SK-N-SH treated with all-trans-retinoic acid at 6 μM for 48 hours (cell line): ENCODE results near the gene TEAD4.

Experiments used
- ATAC-seq: fragments of 200-7000 bp; cut with Tn5 transposase; 3 replicates; pipeline ENCODE4 v1.9.1; 2020; ENCODE audit warnings: mild to moderate bottlenecking, moderate library complexity
- ARNTL ChIP-seq: fragments of 450-650 bp; formaldehyde crosslinking; IDR thresholded peaks from 2 replicates; pipeline ENCODE4 v1.5.0; 2020; ENCODE audit warnings: low read depth, mild to moderate bottlenecking, moderate library complexity, borderline replicate concordance
- BACH2 ChIP-seq: fragments of 250-450 bp; sonication (Bioruptor Pico); IDR thresholded peaks from 2 replicates; pipeline ENCODE4 v1.9.0; 2021; ENCODE audit warnings: mild to moderate bottlenecking, borderline replicate concordance
- CREB5 ChIP-seq: fragments of 250-450 bp; sonication (Bioruptor Pico); IDR thresholded peaks from 2 replicates; pipeline ENCODE4 v1.5.1; 2020; ENCODE audit warnings: low read depth, mild to moderate bottlenecking, moderate library complexity
- CSDC2 ChIP-seq: fragments of 250-450 bp; sonication (Bioruptor Pico); IDR thresholded peaks from 2 replicates; pipeline ENCODE4 v1.5.0; 2020; ENCODE audit warnings: mild to moderate bottlenecking, moderate library complexity
- CSRNP3 ChIP-seq: fragments of 250-450 bp; sonication (Bioruptor Pico); IDR thresholded peaks from 2 replicates; pipeline ENCODE4 v1.5.1; 2021; ENCODE audit warnings: mild to moderate bottlenecking, moderate library complexity
- ESRRG ChIP-seq: fragments of 250-450 bp; sonication (Bioruptor Pico); IDR thresholded peaks from 2 replicates; pipeline ENCODE4 v1.6.1; 2021; ENCODE audit warnings: mild to moderate bottlenecking
- GLIS3 ChIP-seq: fragments of 250-450 bp; sonication (Bioruptor Pico); IDR thresholded peaks from 2 replicates; pipeline ENCODE4 v1.5.0; 2020; ENCODE audit warnings: mild to moderate bottlenecking, moderate library complexity
- ISL1 ChIP-seq: fragments of 250-450 bp; sonication (Bioruptor Pico); IDR thresholded peaks from 2 replicates; pipeline ENCODE4 v2.1.2; 2022; ENCODE audit warnings: mild to moderate bottlenecking, moderate library complexity
- OSR1 ChIP-seq: fragments of 250-450 bp; sonication (Bioruptor Pico); IDR thresholded peaks from 2 replicates; pipeline ENCODE4 v1.8.0; 2022; ENCODE audit warnings: moderate library complexity, mild to moderate bottlenecking, inconsistent platforms
- POU6F1 ChIP-seq: fragments of 250-450 bp; sonication (Bioruptor Pico); IDR thresholded peaks from 2 replicates; pipeline ENCODE4 v1.8.0; 2021; ENCODE audit warnings: low read depth, mild to moderate bottlenecking, moderate library complexity, borderline replicate concordance
- RARB ChIP-seq: fragments of 250-450 bp; sonication (Bioruptor Pico); IDR thresholded peaks from 2 replicates; pipeline ENCODE4 v1.8.0; 2021; ENCODE audit warnings: mild to moderate bottlenecking, moderate library complexity
- SNAI2 ChIP-seq: fragments of 250-450 bp; sonication (Bioruptor Pico); IDR thresholded peaks from 2 replicates; pipeline ENCODE4 v1.5.0; 2020; ENCODE audit warnings: mild to moderate bottlenecking, moderate library complexity
- TCF4 ChIP-seq: fragments of 250-450 bp; sonication (Bioruptor Pico); IDR thresholded peaks from 2 replicates; pipeline ENCODE4 v1.8.0; 2021; ENCODE audit warnings: mild to moderate bottlenecking, moderate library complexity, borderline replicate concordance
- TOX ChIP-seq: fragments of 250-450 bp; sonication (Bioruptor Pico); IDR thresholded peaks from 2 replicates; pipeline ENCODE4 v1.8.0; 2021; ENCODE audit warnings: mild to moderate bottlenecking, moderate library complexity, borderline replicate concordance
- TSHZ2 ChIP-seq: fragments of 250-450 bp; sonication (Bioruptor Pico); IDR thresholded peaks from 2 replicates; pipeline ENCODE4 v1.5.0; 2020; ENCODE audit warnings: mild to moderate bottlenecking, moderate library complexity
- ZC3H10 ChIP-seq: fragments of 250-450 bp; sonication (Bioruptor Pico); IDR thresholded peaks from 2 replicates; pipeline ENCODE4 v1.5.1; 2021; ENCODE audit warnings: mild to moderate bottlenecking, moderate library complexity
- ZFP3 ChIP-seq: fragments of 250-450 bp; sonication (Bioruptor Pico); IDR thresholded peaks from 2 replicates; pipeline ENCODE4 v1.5.0; 2020; ENCODE audit warnings: mild to moderate bottlenecking, moderate library complexity
- ZFP30 ChIP-seq: fragments of 450-650 bp; formaldehyde crosslinking; IDR thresholded peaks from 2 replicates; pipeline ENCODE4 v1.5.0; 2022; ENCODE audit warnings: mild to moderate bottlenecking, moderate library complexity
- ZNF565 ChIP-seq: fragments of 450-650 bp; formaldehyde crosslinking; conservative IDR thresholded peaks from 2 replicates; pipeline ENCODE4 v1.5.0; 2020; ENCODE audit warnings: low read depth, mild to moderate bottlenecking, moderate library complexity
- ZNF70 ChIP-seq: fragments of 450-650 bp; formaldehyde crosslinking; IDR thresholded peaks from 2 replicates; pipeline ENCODE4 v1.5.0; 2020; ENCODE audit warnings: mild to moderate bottlenecking, moderate library complexity
- ZNF8 ChIP-seq: fragments of 450-650 bp; formaldehyde crosslinking; IDR thresholded peaks from 2 replicates; pipeline ENCODE4 v1.5.0; 2020; ENCODE audit warnings: mild to moderate bottlenecking, moderate library complexity

The TEAD4 gene

GRCh38 chr12:3032770-3033538 is 73.8 kb downstream of the TEAD4 start:
- TF ChIP-seq OSR1 (CRISPR knock-in tag) (no peak), BACH2 (no peak)
- TF ChIP-seq, all 23 proteins: peak for 0

GRCh38 chr12:3033539-3033867 is 74.3 kb downstream of the TEAD4 start:
- ATAC-seq, result no peak
- no peak for TF ChIP-seq ARNTL (CRISPR knock-in tag)
- TF ChIP-seq CSRNP3, result no peak
- TF ChIP-seq CSDC2 (CRISPR knock-in tag), result no peak
- no peak for TF ChIP-seq ZNF565 (CRISPR knock-in tag)
- TF ChIP-seq ZFP3, result no peak
- no peak for TF ChIP-seq TSHZ2
- no peak for TF ChIP-seq BACH2
- no peak for TF ChIP-seq ZNF70
- TF ChIP-seq ZFP30, result no peak
- TF ChIP-seq, all 23 proteins: peak for 0

More at GRCh38 chr12:3032770-3033538, 73.8 kb downstream of the TEAD4 start:
- no peak for ATAC-seq

- ATAC-seq, result peak; percentile 97
- TF ChIP-seq ZNF70 (peak; percentile 30; the same call in 1 of the 2 replicates), RARB (CRISPR knock-in tag) (no peak)
Observed at GRCh38 chr12:3034067-3034750, 75.0 kb downstream of the TEAD4 start.

GRCh38 chr12:3035171-3035570 is 76.0 kb downstream of the TEAD4 start:
- TF ChIP-seq POU6F1 (CRISPR knock-in tag) (no peak), BACH2 (no peak), ARNTL (CRISPR knock-in tag) (no peak), TOX (CRISPR knock-in tag) (no peak), OSR1 (CRISPR knock-in tag) (no peak), ZNF70 (no peak), ESRRG (no peak), GLIS3 (CRISPR knock-in tag) (no peak)
- peak; percentile 15; the same call in 1 of the 3 replicates for ATAC-seq

GRCh38 chr12:3035815-3036702 is 76.9 kb downstream of the TEAD4 start:
- ATAC-seq, result no peak
- TF ChIP-seq ZFP3, result no peak
- TF ChIP-seq ZC3H10 (CRISPR knock-in tag), result no peak
- TF ChIP-seq ZNF565 (CRISPR knock-in tag), result no peak
- TF ChIP-seq TSHZ2, result no peak
- TF ChIP-seq CREB5 (CRISPR knock-in tag), result no peak
- TF ChIP-seq ZNF70, result no peak
- TF ChIP-seq TOX (CRISPR knock-in tag), result no peak
- no peak for TF ChIP-seq ZNF8 (CRISPR knock-in tag)
- no peak for TF ChIP-seq SNAI2 (CRISPR knock-in tag)
- no peak for TF ChIP-seq TCF4 (CRISPR knock-in tag)
- TF ChIP-seq ISL1 (CRISPR knock-in tag), result no peak
